ENCODE measurements around the gene MTFR1L. TPM values are rescaled to one million over a fixed set of nuclear protein-coding genes. Genes with fewer than 3 reads are reported as not detected.

The MTFR1L gene
- total and polyA plus RNA-seq, 9 of the 15 experiments (the other 6 are each of a cell fraction or from before 2014, with no cell fraction given) = 41.4 to 98.5 (median 53.7) TPM

DNA sequence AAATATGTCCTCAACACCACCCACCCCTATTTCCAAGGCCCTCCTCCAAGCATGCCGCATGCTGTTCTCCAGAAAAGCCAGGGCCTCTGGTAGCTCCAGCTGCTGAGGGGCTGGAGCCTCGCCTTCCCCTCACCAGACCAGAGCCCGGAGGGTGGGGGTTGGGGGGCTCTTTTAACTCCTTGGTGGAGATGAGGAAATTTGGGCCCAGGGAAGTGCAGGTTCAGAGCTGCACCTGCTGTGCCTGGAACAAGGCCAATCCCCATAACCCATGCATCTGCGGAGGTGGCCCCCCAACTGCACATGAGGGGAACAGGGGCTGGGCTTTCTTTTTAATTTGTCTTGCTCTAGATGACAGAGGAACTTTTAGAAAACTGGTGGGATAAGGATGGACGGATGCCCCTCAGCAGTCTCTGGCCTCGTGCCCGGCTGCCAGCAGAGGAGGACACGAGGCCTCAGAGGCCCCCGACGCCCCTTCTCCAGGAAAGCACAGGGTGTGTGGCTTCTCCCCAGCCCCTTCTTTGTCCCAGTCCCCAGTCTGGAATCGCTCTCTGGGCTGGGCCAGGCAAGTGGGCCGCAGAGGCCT is 20.3 kb upstream of the MTFR1L start (continued):
- TF ChIP-seq, protein P1, sequence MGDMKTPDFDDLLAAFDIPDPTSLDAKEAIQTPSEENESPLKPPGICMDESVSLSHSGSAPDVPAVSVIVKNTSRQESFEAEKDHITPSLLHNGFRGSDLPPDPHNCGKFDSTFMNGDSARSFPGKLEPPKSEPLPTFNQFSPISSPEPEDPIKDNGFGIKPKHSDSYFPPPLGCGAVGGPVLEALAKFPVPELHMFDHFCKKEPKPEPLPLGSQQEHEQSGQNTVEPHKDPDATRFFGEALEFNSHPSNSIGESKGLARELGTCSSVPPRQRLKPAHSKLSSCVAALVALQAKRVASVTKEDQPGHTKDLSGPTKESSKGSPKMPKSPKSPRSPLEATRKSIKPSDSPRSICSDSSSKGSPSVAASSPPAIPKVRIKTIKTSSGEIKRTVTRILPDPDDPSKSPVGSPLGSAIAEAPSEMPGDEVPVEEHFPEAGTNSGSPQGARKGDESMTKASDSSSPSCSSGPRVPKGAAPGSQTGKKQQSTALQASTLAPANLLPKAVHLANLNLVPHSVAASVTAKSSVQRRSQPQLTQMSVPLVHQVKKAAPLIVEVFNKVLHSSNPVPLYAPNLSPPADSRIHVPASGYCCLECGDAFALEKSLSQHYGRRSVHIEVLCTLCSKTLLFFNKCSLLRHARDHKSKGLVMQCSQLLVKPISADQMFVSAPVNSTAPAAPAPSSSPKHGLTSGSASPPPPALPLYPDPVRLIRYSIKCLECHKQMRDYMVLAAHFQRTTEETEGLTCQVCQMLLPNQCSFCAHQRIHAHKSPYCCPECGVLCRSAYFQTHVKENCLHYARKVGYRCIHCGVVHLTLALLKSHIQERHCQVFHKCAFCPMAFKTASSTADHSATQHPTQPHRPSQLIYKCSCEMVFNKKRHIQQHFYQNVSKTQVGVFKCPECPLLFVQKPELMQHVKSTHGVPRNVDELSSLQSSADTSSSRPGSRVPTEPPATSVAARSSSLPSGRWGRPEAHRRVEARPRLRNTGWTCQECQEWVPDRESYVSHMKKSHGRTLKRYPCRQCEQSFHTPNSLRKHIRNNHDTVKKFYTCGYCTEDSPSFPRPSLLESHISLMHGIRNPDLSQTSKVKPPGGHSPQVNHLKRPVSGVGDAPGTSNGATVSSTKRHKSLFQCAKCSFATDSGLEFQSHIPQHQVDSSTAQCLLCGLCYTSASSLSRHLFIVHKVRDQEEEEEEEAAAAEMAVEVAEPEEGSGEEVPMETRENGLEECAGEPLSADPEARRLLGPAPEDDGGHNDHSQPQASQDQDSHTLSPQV (IDR thresholded peaks at IDR 0.05) = no peak
- TF ChIP-seq, protein P2, sequence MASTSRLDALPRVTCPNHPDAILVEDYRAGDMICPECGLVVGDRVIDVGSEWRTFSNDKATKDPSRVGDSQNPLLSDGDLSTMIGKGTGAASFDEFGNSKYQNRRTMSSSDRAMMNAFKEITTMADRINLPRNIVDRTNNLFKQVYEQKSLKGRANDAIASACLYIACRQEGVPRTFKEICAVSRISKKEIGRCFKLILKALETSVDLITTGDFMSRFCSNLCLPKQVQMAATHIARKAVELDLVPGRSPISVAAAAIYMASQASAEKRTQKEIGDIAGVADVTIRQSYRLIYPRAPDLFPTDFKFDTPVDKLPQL (IDR thresholded peaks at IDR 0.05; ENCODE audit: extremely low read depth, insufficient read length) = no peak
- TF ChIP-seq DPF2 (IDR thresholded peaks at IDR 0.05) (no peak), KLF13 (tag; IDR thresholded peaks at IDR 0.05; ENCODE audit: borderline replicate concordance, low read depth) (no peak), JUND (IDR thresholded peaks at IDR 0.05; ENCODE audit: borderline replicate concordance, low read depth, low read length) (no peak), JUND (tag; IDR thresholded peaks at IDR 0.05; ENCODE audit: borderline replicate concordance, low read depth, low read length) (no peak), NEUROD1 (IDR thresholded peaks at IDR 0.05; ENCODE audit: borderline replicate concordance, low read depth, low read length, partially characterized antibody) (no peak), HDAC6 (IDR thresholded peaks at IDR 0.05; ENCODE audit: low read depth, low read length) (no peak), NFIC (IDR thresholded peaks at IDR 0.05) (peak; percentile 71), FOXK1 (CRISPR knock-in tag; IDR thresholded peaks at IDR 0.05; ENCODE audit: borderline replicate concordance) (no peak), IFI16 (CRISPR knock-in tag; IDR thresholded peaks at IDR 0.05) (no peak), TCF7 (IDR thresholded peaks at IDR 0.05; ENCODE audit: borderline replicate concordance) (no peak), RB1 (IDR thresholded peaks at IDR 0.05; ENCODE audit: low read depth) (no peak), NCOA1 (IDR thresholded peaks at IDR 0.05; ENCODE audit: low read depth) (no peak)
- TF ChIP-seq, protein P3, sequence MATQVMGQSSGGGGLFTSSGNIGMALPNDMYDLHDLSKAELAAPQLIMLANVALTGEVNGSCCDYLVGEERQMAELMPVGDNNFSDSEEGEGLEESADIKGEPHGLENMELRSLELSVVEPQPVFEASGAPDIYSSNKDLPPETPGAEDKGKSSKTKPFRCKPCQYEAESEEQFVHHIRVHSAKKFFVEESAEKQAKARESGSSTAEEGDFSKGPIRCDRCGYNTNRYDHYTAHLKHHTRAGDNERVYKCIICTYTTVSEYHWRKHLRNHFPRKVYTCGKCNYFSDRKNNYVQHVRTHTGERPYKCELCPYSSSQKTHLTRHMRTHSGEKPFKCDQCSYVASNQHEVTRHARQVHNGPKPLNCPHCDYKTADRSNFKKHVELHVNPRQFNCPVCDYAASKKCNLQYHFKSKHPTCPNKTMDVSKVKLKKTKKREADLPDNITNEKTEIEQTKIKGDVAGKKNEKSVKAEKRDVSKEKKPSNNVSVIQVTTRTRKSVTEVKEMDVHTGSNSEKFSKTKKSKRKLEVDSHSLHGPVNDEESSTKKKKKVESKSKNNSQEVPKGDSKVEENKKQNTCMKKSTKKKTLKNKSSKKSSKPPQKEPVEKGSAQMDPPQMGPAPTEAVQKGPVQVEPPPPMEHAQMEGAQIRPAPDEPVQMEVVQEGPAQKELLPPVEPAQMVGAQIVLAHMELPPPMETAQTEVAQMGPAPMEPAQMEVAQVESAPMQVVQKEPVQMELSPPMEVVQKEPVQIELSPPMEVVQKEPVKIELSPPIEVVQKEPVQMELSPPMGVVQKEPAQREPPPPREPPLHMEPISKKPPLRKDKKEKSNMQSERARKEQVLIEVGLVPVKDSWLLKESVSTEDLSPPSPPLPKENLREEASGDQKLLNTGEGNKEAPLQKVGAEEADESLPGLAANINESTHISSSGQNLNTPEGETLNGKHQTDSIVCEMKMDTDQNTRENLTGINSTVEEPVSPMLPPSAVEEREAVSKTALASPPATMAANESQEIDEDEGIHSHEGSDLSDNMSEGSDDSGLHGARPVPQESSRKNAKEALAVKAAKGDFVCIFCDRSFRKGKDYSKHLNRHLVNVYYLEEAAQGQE (IDR thresholded peaks at IDR 0.05; ENCODE audit: borderline replicate concordance) = no peak
- TF ChIP-seq, protein P3 (CRISPR knock-in tag; IDR thresholded peaks at IDR 0.05; ENCODE audit: low read depth) = no peak
